H1 (cell line): ENCODE data around the gene ZMYM4. TPM values are rescaled to one million over a fixed set of nuclear protein-coding genes. Genes with fewer than 3 reads are reported as not detected.

Experiments
- CBX5 ChIP-seq: fragments of 300-800, 300-1000 bp; sonication (generic); IDR thresholded peaks from 2 replicates; pipeline ENCODE4 v1.7.1; 2016; ENCODE audit warnings: antibody characterized with exemption, low read length, low read depth
- HDAC2 ChIP-seq, 2 experiments: fragments of 300-600 bp in 1 of 2; sonication (generic) in 1 of 2; IDR thresholded peaks; 2 replicates each; pipeline ENCODE4 v1.6.1; 2011 to 2012; ENCODE audit warnings: low read depth in 2 of 2, low read length in 2 of 2, mild to moderate bottlenecking in 2 of 2, moderate library complexity in 2 of 2, borderline replicate concordance in 1 of 2, inconsistent platforms in 1 of 2
- SP4 ChIP-seq: IDR thresholded peaks from 2 replicates; pipeline ENCODE4 v1.6.1; 2012; ENCODE audit warnings: low read length, inconsistent platforms
- polyA plus RNA-seq, 7 experiments: library from polyadenylated mRNA; depleted of rRNA in 3 of 7; stranded (reverse) in 5 of 7; unstranded in 2 of 7; fragments of >200 nt in 5 of 7; fragments of 200-250 nt in 2 of 7; gene quantifications; 1 replicate in 5 of 7; 2 replicates in 1 of 7; 4 replicates in 1 of 7; pipeline versions ENCODE4 v1.2.1 to v1.2.3, GENCODE V29; 2011 to 2013; ENCODE audit warnings: missing spikeins in 2 of 7, mixed read lengths in 2 of 7
- total RNA-seq: library from RNA; stranded (reverse); fragmentation: NEBNext Ultra II Directional; extraction: Animal tissue kit (Norgen Biotek cat#: 25700); gene quantifications from 2 replicates; pipeline ENCODE4 v1.2.1, GENCODE V29; 2021
- TF ChIP-seq, protein P1 (sequence below): fragments of 300-600 bp; sonication (generic); IDR thresholded peaks from 2 replicates; pipeline ENCODE4 v1.7.1; 2012; ENCODE audit warnings: low read length, moderate library complexity, mild to moderate bottlenecking, inconsistent platforms; ENCODE audit not compliant: insufficient replicate concordance

ZMYM4 gene
- total and polyA plus RNA-seq, 2 of the 8 experiments (the other 6 are each of a cell fraction or from before 2014, with no cell fraction given): 16.7 to 81.3 TPM

DNA sequence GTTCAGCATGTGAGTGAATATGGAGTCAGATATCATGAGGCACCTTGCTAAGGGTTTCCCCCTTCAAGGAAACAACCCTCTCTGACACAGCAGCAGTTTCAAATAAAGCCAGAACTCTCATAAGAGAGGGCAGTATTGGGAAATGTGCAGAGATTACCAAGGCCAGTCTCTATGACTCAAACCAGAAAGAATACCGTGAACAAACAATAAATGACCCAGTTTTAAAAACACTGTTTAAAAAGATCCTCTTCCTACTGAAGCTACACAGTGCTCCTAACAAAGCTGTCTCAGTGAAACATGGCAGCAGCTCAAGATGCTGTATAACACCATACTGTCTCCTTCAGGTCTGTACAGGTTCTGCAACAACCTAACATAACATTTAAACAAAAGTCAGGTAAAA, 186.1 kb downstream of the ZMYM4 start (continued):
- TF ChIP-seq, protein P1, sequence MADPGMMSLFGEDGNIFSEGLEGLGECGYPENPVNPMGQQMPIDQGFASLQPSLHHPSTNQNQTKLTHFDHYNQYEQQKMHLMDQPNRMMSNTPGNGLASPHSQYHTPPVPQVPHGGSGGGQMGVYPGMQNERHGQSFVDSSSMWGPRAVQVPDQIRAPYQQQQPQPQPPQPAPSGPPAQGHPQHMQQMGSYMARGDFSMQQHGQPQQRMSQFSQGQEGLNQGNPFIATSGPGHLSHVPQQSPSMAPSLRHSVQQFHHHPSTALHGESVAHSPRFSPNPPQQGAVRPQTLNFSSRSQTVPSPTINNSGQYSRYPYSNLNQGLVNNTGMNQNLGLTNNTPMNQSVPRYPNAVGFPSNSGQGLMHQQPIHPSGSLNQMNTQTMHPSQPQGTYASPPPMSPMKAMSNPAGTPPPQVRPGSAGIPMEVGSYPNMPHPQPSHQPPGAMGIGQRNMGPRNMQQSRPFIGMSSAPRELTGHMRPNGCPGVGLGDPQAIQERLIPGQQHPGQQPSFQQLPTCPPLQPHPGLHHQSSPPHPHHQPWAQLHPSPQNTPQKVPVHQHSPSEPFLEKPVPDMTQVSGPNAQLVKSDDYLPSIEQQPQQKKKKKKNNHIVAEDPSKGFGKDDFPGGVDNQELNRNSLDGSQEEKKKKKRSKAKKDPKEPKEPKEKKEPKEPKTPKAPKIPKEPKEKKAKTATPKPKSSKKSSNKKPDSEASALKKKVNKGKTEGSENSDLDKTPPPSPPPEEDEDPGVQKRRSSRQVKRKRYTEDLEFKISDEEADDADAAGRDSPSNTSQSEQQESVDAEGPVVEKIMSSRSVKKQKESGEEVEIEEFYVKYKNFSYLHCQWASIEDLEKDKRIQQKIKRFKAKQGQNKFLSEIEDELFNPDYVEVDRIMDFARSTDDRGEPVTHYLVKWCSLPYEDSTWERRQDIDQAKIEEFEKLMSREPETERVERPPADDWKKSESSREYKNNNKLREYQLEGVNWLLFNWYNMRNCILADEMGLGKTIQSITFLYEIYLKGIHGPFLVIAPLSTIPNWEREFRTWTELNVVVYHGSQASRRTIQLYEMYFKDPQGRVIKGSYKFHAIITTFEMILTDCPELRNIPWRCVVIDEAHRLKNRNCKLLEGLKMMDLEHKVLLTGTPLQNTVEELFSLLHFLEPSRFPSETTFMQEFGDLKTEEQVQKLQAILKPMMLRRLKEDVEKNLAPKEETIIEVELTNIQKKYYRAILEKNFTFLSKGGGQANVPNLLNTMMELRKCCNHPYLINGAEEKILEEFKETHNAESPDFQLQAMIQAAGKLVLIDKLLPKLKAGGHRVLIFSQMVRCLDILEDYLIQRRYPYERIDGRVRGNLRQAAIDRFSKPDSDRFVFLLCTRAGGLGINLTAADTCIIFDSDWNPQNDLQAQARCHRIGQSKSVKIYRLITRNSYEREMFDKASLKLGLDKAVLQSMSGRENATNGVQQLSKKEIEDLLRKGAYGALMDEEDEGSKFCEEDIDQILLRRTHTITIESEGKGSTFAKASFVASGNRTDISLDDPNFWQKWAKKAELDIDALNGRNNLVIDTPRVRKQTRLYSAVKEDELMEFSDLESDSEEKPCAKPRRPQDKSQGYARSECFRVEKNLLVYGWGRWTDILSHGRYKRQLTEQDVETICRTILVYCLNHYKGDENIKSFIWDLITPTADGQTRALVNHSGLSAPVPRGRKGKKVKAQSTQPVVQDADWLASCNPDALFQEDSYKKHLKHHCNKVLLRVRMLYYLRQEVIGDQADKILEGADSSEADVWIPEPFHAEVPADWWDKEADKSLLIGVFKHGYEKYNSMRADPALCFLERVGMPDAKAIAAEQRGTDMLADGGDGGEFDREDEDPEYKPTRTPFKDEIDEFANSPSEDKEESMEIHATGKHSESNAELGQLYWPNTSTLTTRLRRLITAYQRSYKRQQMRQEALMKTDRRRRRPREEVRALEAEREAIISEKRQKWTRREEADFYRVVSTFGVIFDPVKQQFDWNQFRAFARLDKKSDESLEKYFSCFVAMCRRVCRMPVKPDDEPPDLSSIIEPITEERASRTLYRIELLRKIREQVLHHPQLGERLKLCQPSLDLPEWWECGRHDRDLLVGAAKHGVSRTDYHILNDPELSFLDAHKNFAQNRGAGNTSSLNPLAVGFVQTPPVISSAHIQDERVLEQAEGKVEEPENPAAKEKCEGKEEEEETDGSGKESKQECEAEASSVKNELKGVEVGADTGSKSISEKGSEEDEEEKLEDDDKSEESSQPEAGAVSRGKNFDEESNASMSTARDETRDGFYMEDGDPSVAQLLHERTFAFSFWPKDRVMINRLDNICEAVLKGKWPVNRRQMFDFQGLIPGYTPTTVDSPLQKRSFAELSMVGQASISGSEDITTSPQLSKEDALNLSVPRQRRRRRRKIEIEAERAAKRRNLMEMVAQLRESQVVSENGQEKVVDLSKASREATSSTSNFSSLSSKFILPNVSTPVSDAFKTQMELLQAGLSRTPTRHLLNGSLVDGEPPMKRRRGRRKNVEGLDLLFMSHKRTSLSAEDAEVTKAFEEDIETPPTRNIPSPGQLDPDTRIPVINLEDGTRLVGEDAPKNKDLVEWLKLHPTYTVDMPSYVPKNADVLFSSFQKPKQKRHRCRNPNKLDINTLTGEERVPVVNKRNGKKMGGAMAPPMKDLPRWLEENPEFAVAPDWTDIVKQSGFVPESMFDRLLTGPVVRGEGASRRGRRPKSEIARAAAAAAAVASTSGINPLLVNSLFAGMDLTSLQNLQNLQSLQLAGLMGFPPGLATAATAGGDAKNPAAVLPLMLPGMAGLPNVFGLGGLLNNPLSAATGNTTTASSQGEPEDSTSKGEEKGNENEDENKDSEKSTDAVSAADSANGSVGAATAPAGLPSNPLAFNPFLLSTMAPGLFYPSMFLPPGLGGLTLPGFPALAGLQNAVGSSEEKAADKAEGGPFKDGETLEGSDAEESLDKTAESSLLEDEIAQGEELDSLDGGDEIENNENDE: no peak
- TF ChIP-seq CBX5 (no peak), HDAC2 (IDR thresholded peaks at IDR 0.05; ENCODE audit: borderline replicate concordance in 1 of 2, low read depth in 2 of 2, low read length in 2 of 2) (no peak), SP4 (no peak)
- TF ChIP-seq, all 59 proteins: peak for 0
